T-helper 9 cell (primary cell): Measurements from ENCODE around the gene NACC2.
"Not testable (repeated sequence)": the region's sequence is repeated elsewhere in the genome, so short reads cannot be mapped to it uniquely, and the experiment has no call there.

Experiments
- DNase-seq: peaks from one replicate; pipeline ENCODE4 v3.0.0-alpha.2; 2020

The NACC2 gene

GRCh38 chr9:136110082-136111061, 15.3 kb upstream of the NACC2 start:
- no peak for DNase-seq

- DNase-seq: peak; percentile 85
These were observed 14.4 kb upstream of the NACC2 start for GRCh38 chr9:136109351-136110081.

GRCh38 chr9:136108648-136109266, 13.7 kb upstream of the NACC2 start:
- no peak for DNase-seq

- no peak for DNase-seq
These were observed 13.0 kb upstream of the NACC2 start for GRCh38 chr9:136107953-136108647.

- DNase-seq: no peak
These were observed 12.3 kb upstream of the NACC2 start for GRCh38 chr9:136107155-136107952.

GRCh38 chr9:136105398-136106135, 10.5 kb upstream of the NACC2 start:
- DNase-seq: no peak

GRCh38 chr9:136104916-136105315, 9.8 kb upstream of the NACC2 start:
- no peak for DNase-seq

GRCh38 chr9:136104488-136104800, 9.4 kb upstream of the NACC2 start:
- no peak for DNase-seq

GRCh38 chr9:136103651-136104487, 8.8 kb upstream of the NACC2 start:
- no peak for DNase-seq

- DNase-seq: not testable (repeated sequence)
These were observed 6.6 kb upstream of the NACC2 start for GRCh38 chr9:136101615-136102074.

- DNase-seq: no peak
These were observed 5.9 kb upstream of the NACC2 start for GRCh38 chr9:136100700-136101614.

GRCh38 chr9:136099542-136099941, 4.5 kb upstream of the NACC2 start:
- DNase-seq: no peak

- DNase-seq: no peak
These were observed 3.8 kb upstream of the NACC2 start for GRCh38 chr9:136098844-136099243.

GRCh38 chr9:136098210-136098609, 3.1 kb upstream of the NACC2 start:
- DNase-seq: no peak

GRCh38 chr9:136096505-136097001, 1.5 kb upstream of the NACC2 start:
- DNase-seq: no peak

GRCh38 chr9:136093995-136094881, 851 bp downstream of the NACC2 start:
- DNase-seq: peak; percentile 34

GRCh38 chr9:136093346-136093986, 1.6 kb downstream of the NACC2 start:
- DNase-seq: no peak
